ENCODE measurements around the gene FGF14. TPM values are rescaled to one million over a fixed set of nuclear protein-coding genes. Genes with fewer than 3 reads are reported as not detected.

The FGF14 gene
- polyA plus RNA-seq, 1 donor (not counting 4 experiments of a cell fraction or from before 2014, with no cell fraction given), result 0.09 TPM

DNA sequence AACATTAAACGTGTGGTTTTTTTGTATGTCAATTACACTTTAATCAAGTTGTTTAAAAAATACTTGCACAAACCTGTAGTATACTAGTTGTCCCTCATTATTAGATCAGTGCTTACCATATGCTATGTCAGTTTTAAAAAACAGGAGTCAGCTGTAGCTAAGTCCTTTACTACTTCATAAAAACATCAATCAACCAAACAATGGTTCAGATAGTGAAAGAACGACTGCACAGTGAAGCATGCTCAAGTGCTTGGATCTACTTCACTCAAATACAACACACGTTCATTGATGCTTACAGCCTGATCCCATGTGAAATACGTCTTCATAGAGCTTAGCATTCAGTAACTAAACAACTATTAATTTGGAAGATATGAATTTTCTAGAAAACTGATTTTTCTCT, 225.0 kb downstream of the FGF14 start:
- Histone ChIP-seq H3K4me1 (ENCODE audit: control insufficient read depth, extremely low read depth, insufficient read depth, low read length) (no peaks in the 10 kb centered on the region), H2AFZ (ENCODE audit: control insufficient read depth, low read length) (no peak overlapping the region), H3K9ac (ENCODE audit: control insufficient read depth, extremely low read depth, insufficient read depth, low read length) (no peak overlapping the region), H3K27me3 (ENCODE audit: control insufficient read depth, extremely low read depth, insufficient read depth, low read length) (no peaks in the 10 kb centered on the region), H3K27ac (ENCODE audit: control insufficient read depth, insufficient read depth, low read length) (no peak overlapping the region), H3K36me3 (ENCODE audit: control insufficient read depth in 2 of 2, extremely low read depth in 1 of 2, insufficient read depth in 2 of 2, low read length in 2 of 2) (no peaks in the 10 kb centered on the region), H3K9me3 (ENCODE audit: control insufficient read depth, low read depth, low read length) (no peaks in the 10 kb centered on the region), H3K4me2 (ENCODE audit: control insufficient read depth, extremely low read depth, insufficient read depth, low read depth, low read length) (no peak overlapping the region), H4K20me1 (ENCODE audit: control insufficient read depth, extremely low read depth, insufficient read depth, low read length) (no peaks in the 10 kb centered on the region), H3K4me3 (ENCODE audit: control insufficient read depth in 2 of 3, extremely low read depth in 1 of 3, insufficient read depth in 2 of 3, low read depth in 1 of 3, low read length in 3 of 3) (no peak overlapping the region), H3K9me1 (ENCODE audit: control insufficient read depth, extremely low read depth, insufficient read depth, low read length) (no peaks in the 10 kb centered on the region), H3K79me2 (ENCODE audit: control insufficient read depth, insufficient read depth, low read length) (no peaks in the 10 kb centered on the region)
- TF ChIP-seq, protein P1, sequence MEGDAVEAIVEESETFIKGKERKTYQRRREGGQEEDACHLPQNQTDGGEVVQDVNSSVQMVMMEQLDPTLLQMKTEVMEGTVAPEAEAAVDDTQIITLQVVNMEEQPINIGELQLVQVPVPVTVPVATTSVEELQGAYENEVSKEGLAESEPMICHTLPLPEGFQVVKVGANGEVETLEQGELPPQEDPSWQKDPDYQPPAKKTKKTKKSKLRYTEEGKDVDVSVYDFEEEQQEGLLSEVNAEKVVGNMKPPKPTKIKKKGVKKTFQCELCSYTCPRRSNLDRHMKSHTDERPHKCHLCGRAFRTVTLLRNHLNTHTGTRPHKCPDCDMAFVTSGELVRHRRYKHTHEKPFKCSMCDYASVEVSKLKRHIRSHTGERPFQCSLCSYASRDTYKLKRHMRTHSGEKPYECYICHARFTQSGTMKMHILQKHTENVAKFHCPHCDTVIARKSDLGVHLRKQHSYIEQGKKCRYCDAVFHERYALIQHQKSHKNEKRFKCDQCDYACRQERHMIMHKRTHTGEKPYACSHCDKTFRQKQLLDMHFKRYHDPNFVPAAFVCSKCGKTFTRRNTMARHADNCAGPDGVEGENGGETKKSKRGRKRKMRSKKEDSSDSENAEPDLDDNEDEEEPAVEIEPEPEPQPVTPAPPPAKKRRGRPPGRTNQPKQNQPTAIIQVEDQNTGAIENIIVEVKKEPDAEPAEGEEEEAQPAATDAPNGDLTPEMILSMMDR (optimal IDR thresholded peaks at IDR 0.05 in 1 of 3, IDR thresholded peaks at IDR 0.05 in 1 of 3, conservative IDR thresholded peaks at IDR 0.05 in 1 of 3; ENCODE audit: extremely low read depth in 1 of 3, insufficient read depth in 2 of 3, low read length in 3 of 3), result no peak
- TF ChIP-seq EZH2 (IDR thresholded peaks at IDR 0.05; ENCODE audit: low read length), result no peak
- DNase-seq (ENCODE audit: low read depth, low spot score), result no peak
- dilution Hi-C loops (cut with MboI; ENCODE audit: extremely low pct_ligation_motif_present, low sequenced_read_pairs), result no loop called here
- FAIRE-seq, result no peak

DNA sequence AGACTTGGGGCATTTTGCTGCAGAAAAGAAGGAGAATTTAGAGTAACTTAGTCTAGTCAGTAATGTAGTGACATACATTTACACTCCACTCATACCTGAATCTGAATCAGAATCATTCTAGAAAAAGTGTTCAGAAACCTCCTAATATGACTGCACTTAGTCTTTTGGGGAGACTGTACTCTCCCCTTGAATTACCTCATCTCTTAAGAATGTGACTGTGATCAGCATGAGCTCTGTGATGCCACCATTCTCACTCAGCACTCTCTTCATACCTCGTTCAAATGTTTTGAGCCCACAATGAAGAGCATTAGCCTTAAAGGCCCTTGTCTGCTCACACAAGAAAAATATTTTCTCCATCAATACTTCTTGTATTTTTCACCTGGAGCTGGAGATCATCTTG, 229.4 kb downstream of the FGF14 start:
- TF ChIP-seq, protein P1 (optimal IDR thresholded peaks at IDR 0.05 in 1 of 3, IDR thresholded peaks at IDR 0.05 in 1 of 3, conservative IDR thresholded peaks at IDR 0.05 in 1 of 3; ENCODE audit: extremely low read depth in 1 of 3, insufficient read depth in 2 of 3, low read length in 3 of 3), result no peak
- TF ChIP-seq EZH2 (IDR thresholded peaks at IDR 0.05; ENCODE audit: low read length), result no peak
- no peaks in the 10 kb centered on the region for H3K36me3 ChIP-seq (ENCODE audit: control insufficient read depth in 2 of 2, extremely low read depth in 1 of 2, insufficient read depth in 2 of 2, low read length in 2 of 2)
- H3K27me3 ChIP-seq (ENCODE audit: control insufficient read depth, extremely low read depth, insufficient read depth, low read length), result no peaks in the 10 kb centered on the region
- H3K79me2 ChIP-seq (ENCODE audit: control insufficient read depth, insufficient read depth, low read length), result no peaks in the 10 kb centered on the region
- no peaks in the 10 kb centered on the region for H3K9me1 ChIP-seq (ENCODE audit: control insufficient read depth, extremely low read depth, insufficient read depth, low read length)
- DNase-seq (ENCODE audit: low read depth, low spot score) (no peak), FAIRE-seq (no peak)
- no peak overlapping the region for H2AFZ ChIP-seq (ENCODE audit: control insufficient read depth, low read length)
- H3K4me1 ChIP-seq (ENCODE audit: control insufficient read depth, extremely low read depth, insufficient read depth, low read length), result no peaks in the 10 kb centered on the region
- H3K4me2 ChIP-seq (ENCODE audit: control insufficient read depth, extremely low read depth, insufficient read depth, low read depth, low read length), result no peak overlapping the region
- no peaks in the 10 kb centered on the region for H4K20me1 ChIP-seq (ENCODE audit: control insufficient read depth, extremely low read depth, insufficient read depth, low read length)
- H3K9ac ChIP-seq (ENCODE audit: control insufficient read depth, extremely low read depth, insufficient read depth, low read length), result no peak overlapping the region
- dilution Hi-C loops (cut with MboI; ENCODE audit: extremely low pct_ligation_motif_present, low sequenced_read_pairs), result no loop called here
- no peak overlapping the region for H3K27ac ChIP-seq (ENCODE audit: control insufficient read depth, insufficient read depth, low read length)
- H3K4me3 ChIP-seq (ENCODE audit: control insufficient read depth in 2 of 3, extremely low read depth in 1 of 3, insufficient read depth in 2 of 3, low read depth in 1 of 3, low read length in 3 of 3), result no peak overlapping the region
- H3K9me3 ChIP-seq (ENCODE audit: control insufficient read depth, low read depth, low read length), result no peaks in the 10 kb centered on the region

Measured in keratinocyte (primary cell).